HepG2 (cell line): ENCODE measurements around the gene TCERG1L. TPM values are rescaled to one million over a fixed set of nuclear protein-coding genes. Genes with fewer than 3 reads are reported as not detected.

Source experiments
- ETV5 ChIP-seq: IDR thresholded peaks from 2 replicates; pipeline ENCODE4 v1.6.1; 2018; ENCODE audit warnings: missing biosample characterization, missing genetic modification reagents, inconsistent platforms, borderline replicate concordance
- GFI1 ChIP-seq: sonication (generic); formaldehyde crosslinking; IDR thresholded peaks from 2 replicates; pipeline ENCODE4 v1.5.0; 2020; ENCODE audit warnings: missing genetic modification reagents, mild to moderate bottlenecking, borderline replicate concordance
- GZF1 ChIP-seq: sonication (generic); formaldehyde crosslinking; IDR thresholded peaks from 2 replicates; pipeline ENCODE4 v1.5.1; 2020; ENCODE audit warnings: mild to moderate bottlenecking, missing genetic modification reagents
- MAFF ChIP-seq: IDR thresholded peaks from 2 replicates; pipeline ENCODE4 v1.6.1; 2011; ENCODE audit warnings: low read depth, low read length, improper control_type of control experiment
- MED1 ChIP-seq: sonication (generic); formaldehyde crosslinking; IDR thresholded peaks from 2 replicates; pipeline ENCODE4 v1.4.0; 2020; ENCODE audit warnings: missing genetic modification reagents
- MXD4 ChIP-seq: IDR thresholded peaks from 2 replicates; pipeline ENCODE4 v1.6.1; 2016; ENCODE audit warnings: mild to moderate bottlenecking, missing biosample characterization, missing genetic modification reagents
- NFYB ChIP-seq: sonication (generic); formaldehyde crosslinking; IDR thresholded peaks from 2 replicates; pipeline ENCODE4 v1.4.0; 2020; ENCODE audit warnings: missing genetic modification reagents
- REPIN1 ChIP-seq: sonication (generic); formaldehyde crosslinking; IDR thresholded peaks from 2 replicates; pipeline ENCODE4 v1.8.0; 2022; ENCODE audit warnings: missing genetic modification reagents, low read depth, mild to moderate bottlenecking, borderline replicate concordance
- RFX3 ChIP-seq: IDR thresholded peaks from 2 replicates; pipeline ENCODE4 v1.6.1; 2016; ENCODE audit warnings: missing biosample characterization, missing genetic modification reagents
- SIN3A ChIP-seq: IDR thresholded peaks from 2 replicates; pipeline ENCODE4 v1.6.1; 2011; ENCODE audit warnings: low read depth, mild to moderate bottlenecking, control low read depth, low read length, borderline replicate concordance
- ZNF138 ChIP-seq: sonication (generic); formaldehyde crosslinking; IDR thresholded peaks from 2 replicates; pipeline ENCODE4 v1.5.0; 2020; ENCODE audit warnings: mild to moderate bottlenecking, low read depth, missing genetic modification reagents
- ZNF883 ChIP-seq: sonication (generic); formaldehyde crosslinking; IDR thresholded peaks from 2 replicates; pipeline ENCODE4 v1.5.1; 2020; ENCODE audit warnings: mild to moderate bottlenecking, missing genetic modification reagents; ENCODE audit errors: not compliant biosample characterization
- polyA plus RNA-seq, 8 experiments: library from polyadenylated mRNA; depleted of rRNA in 3 of 8; stranded (reverse) in 7 of 8; unstranded in 1 of 8; fragments of >200 nt; fragmentation: Illumina TruSeq in 4 of 8; extraction: Trizol in 4 of 8; gene quantifications; 2 replicates each; pipeline versions ENCODE4 v1.2.1 to v1.2.3, GENCODE V29; 2011 to 2016; ENCODE audit warnings: low read depth in 4 of 8, missing spikeins in 1 of 8, mixed read lengths in 1 of 8; ENCODE audit not compliant: insufficient read depth in 1 of 8
- total RNA-seq, 5 experiments: library from RNA; depleted of rRNA; stranded (reverse); fragments of >200 nt; fragmentation: Illumina TruSeq; extraction: Trizol; gene quantifications; 2 replicates each; pipeline ENCODE4 v1.2.3, GENCODE V29; 2016; ENCODE audit warnings: low read depth in 1 of 5
- TF ChIP-seq, protein P1 (sequence below): IDR thresholded peaks from 2 replicates; pipeline ENCODE4 v1.4.0; 2020; ENCODE audit warnings: mild to moderate bottlenecking, missing genetic modification reagents
- TF ChIP-seq, protein P2 (sequence below): sonication (generic); formaldehyde crosslinking; IDR thresholded peaks from 2 replicates; pipeline ENCODE4 v1.5.1; 2020; ENCODE audit warnings: missing genetic modification reagents, mild to moderate bottlenecking, borderline replicate concordance

Gene TCERG1L
- total and polyA plus RNA-seq, 2 of the 13 experiments (the other 11 are each of a cell fraction or from before 2014, with no cell fraction given) = not detected

- TF ChIP-seq, protein P1, sequence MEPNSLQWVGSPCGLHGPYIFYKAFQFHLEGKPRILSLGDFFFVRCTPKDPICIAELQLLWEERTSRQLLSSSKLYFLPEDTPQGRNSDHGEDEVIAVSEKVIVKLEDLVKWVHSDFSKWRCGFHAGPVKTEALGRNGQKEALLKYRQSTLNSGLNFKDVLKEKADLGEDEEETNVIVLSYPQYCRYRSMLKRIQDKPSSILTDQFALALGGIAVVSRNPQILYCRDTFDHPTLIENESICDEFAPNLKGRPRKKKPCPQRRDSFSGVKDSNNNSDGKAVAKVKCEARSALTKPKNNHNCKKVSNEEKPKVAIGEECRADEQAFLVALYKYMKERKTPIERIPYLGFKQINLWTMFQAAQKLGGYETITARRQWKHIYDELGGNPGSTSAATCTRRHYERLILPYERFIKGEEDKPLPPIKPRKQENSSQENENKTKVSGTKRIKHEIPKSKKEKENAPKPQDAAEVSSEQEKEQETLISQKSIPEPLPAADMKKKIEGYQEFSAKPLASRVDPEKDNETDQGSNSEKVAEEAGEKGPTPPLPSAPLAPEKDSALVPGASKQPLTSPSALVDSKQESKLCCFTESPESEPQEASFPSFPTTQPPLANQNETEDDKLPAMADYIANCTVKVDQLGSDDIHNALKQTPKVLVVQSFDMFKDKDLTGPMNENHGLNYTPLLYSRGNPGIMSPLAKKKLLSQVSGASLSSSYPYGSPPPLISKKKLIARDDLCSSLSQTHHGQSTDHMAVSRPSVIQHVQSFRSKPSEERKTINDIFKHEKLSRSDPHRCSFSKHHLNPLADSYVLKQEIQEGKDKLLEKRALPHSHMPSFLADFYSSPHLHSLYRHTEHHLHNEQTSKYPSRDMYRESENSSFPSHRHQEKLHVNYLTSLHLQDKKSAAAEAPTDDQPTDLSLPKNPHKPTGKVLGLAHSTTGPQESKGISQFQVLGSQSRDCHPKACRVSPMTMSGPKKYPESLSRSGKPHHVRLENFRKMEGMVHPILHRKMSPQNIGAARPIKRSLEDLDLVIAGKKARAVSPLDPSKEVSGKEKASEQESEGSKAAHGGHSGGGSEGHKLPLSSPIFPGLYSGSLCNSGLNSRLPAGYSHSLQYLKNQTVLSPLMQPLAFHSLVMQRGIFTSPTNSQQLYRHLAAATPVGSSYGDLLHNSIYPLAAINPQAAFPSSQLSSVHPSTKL (CRISPR knock-in tag) = no peak
- no peak for TF ChIP-seq ETV5 (CRISPR knock-in tag)
- TF ChIP-seq GFI1 (CRISPR knock-in tag) = no peak
- no peak for TF ChIP-seq GZF1 (CRISPR knock-in tag)
- no peak for TF ChIP-seq MED1 (CRISPR knock-in tag)
- TF ChIP-seq, protein P2, sequence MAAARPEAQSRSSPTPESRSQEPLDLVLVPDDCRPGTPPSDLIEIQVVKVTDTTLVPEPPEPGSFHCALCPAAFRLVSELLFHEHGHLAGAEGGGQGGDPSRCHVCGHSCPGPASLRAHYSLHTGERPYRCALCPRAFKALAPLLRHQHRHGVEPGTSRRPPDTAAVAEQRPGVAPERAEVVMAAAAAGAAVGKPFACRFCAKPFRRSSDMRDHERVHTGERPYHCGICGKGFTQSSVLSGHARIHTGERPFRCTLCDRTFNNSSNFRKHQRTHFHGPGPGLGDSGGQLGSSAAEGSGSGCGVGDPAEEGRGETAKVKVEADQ (CRISPR knock-in tag) = no peak
- no peak for TF ChIP-seq MXD4 (CRISPR knock-in tag)
- TF ChIP-seq RFX3 = no peak
- no peak for TF ChIP-seq ZNF138
- TF ChIP-seq NFYB (CRISPR knock-in tag) = no peak
- no peak for TF ChIP-seq REPIN1 (CRISPR knock-in tag)
- no peak for TF ChIP-seq ZNF883 (CRISPR knock-in tag)
- TF ChIP-seq SIN3A = no peak
- TF ChIP-seq MAFF = no peak
These were observed 77.8 kb downstream of the TCERG1L start (continued) for GRCh38 chr10:131233611-131234258.
